Stimulated activated CD8-positive, alpha-beta memory T cell treated with anti-CD3 and anti-CD28 coated beads, Interleukin-15, amount 100 ng/mL, for 48 hours (primary cell): ENCODE data around the gene TCAIM.

Experiments
- DNase-seq, 2 donors: peaks; one replicate each; pipeline ENCODE4 v3.0.0-alpha.2; 2020; ENCODE audit warnings: low read depth in 2 of 2

Gene TCAIM

DNA sequence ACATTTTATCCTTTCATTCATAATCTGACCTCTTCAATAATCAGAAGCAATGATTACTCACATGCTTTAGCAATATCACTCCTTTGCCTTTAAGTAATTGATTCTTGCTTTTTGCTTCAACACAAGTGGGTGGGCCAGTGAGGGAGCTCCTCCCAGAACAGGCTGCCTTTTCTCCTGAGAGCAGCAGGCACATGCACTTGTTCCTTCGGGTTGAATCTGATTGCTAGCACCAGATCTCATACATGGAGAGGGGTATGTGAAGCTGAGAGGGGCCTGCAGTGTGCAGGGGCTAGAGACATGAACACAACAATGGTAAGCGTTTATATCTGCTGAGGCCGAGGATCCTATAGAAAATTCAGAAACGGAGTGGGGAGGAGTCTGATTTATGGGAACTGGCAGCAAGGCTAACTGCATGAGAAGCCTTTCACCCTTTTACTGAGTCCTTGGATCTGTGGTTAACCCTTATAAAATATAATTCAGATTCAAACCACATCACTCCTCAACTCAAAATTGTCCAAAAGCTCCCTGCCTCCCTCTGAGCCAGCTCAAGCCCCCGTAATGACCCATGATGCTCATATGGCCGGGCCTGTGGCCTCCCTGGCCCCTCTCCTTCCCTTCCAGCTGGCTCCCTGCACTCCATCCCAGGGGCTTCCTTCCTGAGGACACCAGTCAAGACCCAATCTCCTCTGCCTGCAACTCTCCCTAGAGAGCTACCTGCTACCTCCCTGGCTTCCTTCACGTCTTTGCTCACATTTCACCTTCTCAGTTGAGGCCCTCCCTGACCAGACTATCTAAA, 106.5 kb downstream of the TCAIM start:
- DNase-seq = no peak

- DNase-seq = no peak
Observed at GRCh38 chr3:44445786-44446185, 107.2 kb downstream of the TCAIM start.

GRCh38 chr3:44446929-44447328, 108.4 kb downstream of the TCAIM start:
- DNase-seq = no peak

DNA sequence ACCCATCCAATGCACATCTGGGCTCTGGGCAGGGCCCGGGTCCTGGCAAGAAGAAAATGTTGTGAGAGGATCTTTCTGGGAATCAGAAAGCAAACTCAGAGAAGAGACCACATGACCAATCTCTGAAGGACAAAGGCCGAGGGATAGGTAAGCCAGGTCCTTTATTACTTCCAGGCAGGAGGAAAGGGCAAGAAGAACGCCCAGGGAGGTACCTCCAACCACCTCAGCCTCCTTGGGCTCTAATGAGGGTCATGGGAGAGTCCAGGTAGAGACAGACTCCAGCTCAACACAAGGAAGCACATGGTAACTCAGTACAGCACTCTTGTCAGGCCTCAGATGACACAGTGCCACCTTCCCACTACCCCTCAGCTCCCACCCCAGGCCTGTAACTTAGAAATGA, 112.9 kb downstream of the TCAIM start:
- no peak for DNase-seq

GRCh38 chr3:44454258-44454657, 115.7 kb downstream of the TCAIM start:
- no peak for DNase-seq

DNA sequence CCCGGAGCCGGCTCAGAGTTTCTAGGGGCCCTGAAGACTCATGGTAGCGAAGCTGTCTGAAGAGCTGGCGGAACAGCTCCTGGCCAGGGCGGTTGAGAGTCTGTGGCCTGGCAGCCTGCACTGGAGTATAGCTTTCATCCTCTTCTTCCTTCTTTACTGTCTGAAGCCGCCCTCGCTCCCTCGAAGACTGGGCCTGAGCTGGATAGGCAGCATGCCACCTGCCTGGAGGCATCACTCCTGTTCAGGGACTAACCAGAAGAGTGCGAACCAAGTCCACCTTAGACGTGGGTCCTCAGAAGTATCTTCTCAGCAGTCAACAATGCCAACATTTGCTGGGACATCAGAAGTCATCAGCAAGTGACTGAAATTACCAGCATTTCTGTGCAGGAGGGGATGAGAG, 116.8 kb downstream of the TCAIM start:
- no peak for DNase-seq
